NCI-H128 (cell line): ENCODE results near the gene PHF21A.
"Not testable (repeated sequence)": the region's sequence is repeated elsewhere in the genome, so short reads cannot be mapped to it uniquely, and the experiment has no call there.

Source experiments
- DNase-seq: peaks from one replicate; lab custom pipeline; 2025; ENCODE audit not compliant: unreplicated experiment; lab: John Stamatoyannopoulos, UW

The PHF21A gene

GRCh38 chr11:46036969-46037368 lies 84.3 kb downstream of the PHF21A start:
- no peak for DNase-seq

GRCh38 chr11:46036009-46036408 lies 85.2 kb downstream of the PHF21A start:
- DNase-seq = no peak

GRCh38 chr11:46034041-46034440 lies 87.2 kb downstream of the PHF21A start:
- DNase-seq = no peak

- DNase-seq = no peak
Measured at GRCh38 chr11:46026606-46027293, 94.5 kb downstream of the PHF21A start.

GRCh38 chr11:46020084-46020599 lies 101.1 kb downstream of the PHF21A start:
- no peak for DNase-seq

GRCh38 chr11:46018651-46019050 lies 102.6 kb downstream of the PHF21A start:
- DNase-seq = no peak

- no peak for DNase-seq
Measured at GRCh38 chr11:46017341-46017740, 103.9 kb downstream of the PHF21A start.

- no peak for DNase-seq
Measured at GRCh38 chr11:46015941-46016340, 105.3 kb downstream of the PHF21A start.

GRCh38 chr11:46014168-46014567 lies 107.1 kb downstream of the PHF21A start:
- not testable (repeated sequence) for DNase-seq

GRCh38 chr11:46012185-46012584 lies 109.1 kb downstream of the PHF21A start:
- DNase-seq = no peak

GRCh38 chr11:46010100-46010499 lies 111.2 kb downstream of the PHF21A start:
- DNase-seq = no peak

- DNase-seq = no peak
Measured at GRCh38 chr11:46009647-46010046, 111.6 kb downstream of the PHF21A start.

GRCh38 chr11:46006418-46007070 lies 114.7 kb downstream of the PHF21A start:
- no peak for DNase-seq

- no peak for DNase-seq
Measured at GRCh38 chr11:46003572-46003971, 117.7 kb downstream of the PHF21A start.

GRCh38 chr11:46002189-46002588 lies 119.1 kb downstream of the PHF21A start:
- DNase-seq = no peak

- DNase-seq = no peak
Measured at GRCh38 chr11:46001448-46001914, 119.8 kb downstream of the PHF21A start.

- DNase-seq = no peak
Measured at GRCh38 chr11:45997599-45997998, 123.7 kb downstream of the PHF21A start.

- DNase-seq = no peak
Measured at GRCh38 chr11:45995342-45995734, 125.9 kb downstream of the PHF21A start.

GRCh38 chr11:45994371-45995341 lies 126.6 kb downstream of the PHF21A start:
- DNase-seq = no peak

- no peak for DNase-seq
Measured at GRCh38 chr11:45993531-45994001, 127.7 kb downstream of the PHF21A start.

GRCh38 chr11:45988921-45989320 lies 132.3 kb downstream of the PHF21A start:
- no peak for DNase-seq
